HG02943 (cell line): ENCODE measurements around the gene FAM200A.
"Not testable (repeated sequence)": the region's sequence is repeated elsewhere in the genome, so short reads cannot be mapped to it uniquely, and the experiment has no call there.

Experiments
- ATAC-seq: cut with Tn5 transposase; IDR thresholded peaks from one replicate; pipeline ENCODE4 v1.9.1; 2021; ENCODE audit warnings: mild to moderate bottlenecking, low read depth, moderate library complexity; ENCODE audit not compliant: unreplicated experiment

Gene FAM200A

DNA sequence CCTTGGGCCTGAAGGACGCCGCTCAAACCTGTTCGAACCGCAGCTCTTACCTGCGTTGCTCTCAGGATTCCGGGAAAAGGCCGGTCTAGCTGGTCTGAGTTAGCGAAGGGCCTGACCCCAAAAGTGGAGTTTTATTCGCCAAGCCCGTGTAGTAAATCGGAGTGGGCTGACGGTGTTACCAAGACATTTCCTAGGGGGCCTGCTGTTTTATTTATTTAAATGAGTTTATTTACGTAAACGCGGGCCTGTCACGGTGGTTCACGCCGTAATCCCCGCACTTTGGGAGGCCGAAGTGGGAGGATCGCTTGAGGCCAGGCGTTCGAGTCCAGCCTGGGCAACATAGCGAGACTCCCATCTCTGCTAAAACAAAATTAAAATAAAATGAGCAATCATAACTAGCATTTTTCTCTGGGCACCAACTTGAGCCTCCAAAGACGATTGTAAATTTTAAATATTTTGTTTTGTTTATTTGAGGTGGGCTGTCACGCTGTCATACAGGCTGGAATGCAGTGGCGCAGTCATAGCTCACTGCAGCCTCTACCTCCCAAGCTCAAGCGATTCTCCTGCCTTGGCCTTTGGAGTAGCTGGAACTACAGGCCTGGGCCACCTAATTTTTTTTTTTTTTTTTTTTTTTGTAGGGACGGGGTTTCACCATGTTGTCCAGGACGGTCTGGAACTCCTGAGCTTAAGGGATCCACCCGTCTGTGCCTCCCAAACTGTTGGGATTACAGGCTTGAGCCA is 7.4 kb upstream of the FAM200A start:
- no peak for ATAC-seq

DNA sequence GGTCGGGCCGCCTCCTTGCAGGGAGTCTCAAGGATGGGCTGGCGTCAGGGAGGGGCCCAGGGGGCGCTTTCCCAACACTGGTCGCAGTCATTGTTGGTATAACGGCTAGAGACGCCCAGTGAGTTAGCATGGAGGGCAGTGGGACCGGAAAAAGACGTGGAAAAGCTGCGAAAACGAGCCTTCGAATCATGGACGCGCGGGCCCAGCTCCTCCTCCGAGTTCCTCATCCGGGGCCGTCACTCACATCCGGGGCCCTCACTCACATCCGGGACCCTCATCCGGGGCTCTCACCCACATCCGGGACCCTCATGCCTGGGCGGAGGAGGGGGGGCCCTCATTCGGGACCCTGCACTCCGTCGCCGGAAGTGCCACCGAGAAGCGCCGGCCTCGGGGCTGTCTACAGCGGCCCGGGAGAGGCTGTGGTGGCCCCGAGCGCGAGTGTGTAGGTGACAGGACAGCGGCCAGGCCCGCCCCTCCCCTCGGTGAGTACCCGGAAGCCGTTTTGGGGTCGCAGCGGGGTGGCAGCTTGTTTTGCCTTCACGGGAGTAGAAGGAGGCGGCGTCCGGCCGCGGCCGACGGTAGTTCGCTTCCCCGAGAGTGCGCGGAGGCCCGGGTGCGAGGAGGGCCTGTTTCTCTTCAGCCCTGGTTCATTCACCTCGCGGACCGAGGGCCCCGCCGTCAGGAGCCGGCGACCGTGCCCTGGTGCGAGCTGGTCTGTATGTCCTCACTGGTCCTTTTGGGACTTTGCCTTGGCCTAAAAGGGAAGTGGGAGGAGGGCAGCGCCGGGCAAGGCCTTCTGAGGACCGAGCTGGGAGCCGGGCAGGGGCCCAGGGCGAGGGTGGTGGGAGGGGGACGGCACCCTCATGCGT is 6.6 kb upstream of the FAM200A start, which contains the start of gene ZNF655:
TSS of gene ZNF655 (plus strand) at position 337 of the 869 bp plus-strand sequence. CDS start 1,918 bp downstream, outside the sequence.
- peak; percentile 77 for ATAC-seq

DNA sequence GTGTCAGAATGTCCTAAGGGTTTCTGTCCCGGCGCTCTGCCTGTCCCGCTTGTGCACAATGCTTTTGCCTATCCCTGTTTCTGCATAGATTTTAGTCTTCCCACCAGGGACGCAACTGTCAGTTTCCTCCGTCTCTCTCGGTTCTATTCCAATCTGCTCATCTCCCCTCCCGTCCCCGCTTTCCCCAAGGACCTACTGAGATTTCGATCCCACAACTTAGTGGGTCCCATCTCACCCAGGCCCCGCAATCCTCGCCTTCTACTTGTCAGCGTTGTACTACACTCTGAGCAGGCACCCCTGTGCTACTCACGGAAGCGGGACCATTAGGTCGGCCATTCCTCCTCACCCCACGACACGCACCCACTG is 6.0 kb upstream of the FAM200A start:
- ATAC-seq: peak; percentile 51

DNA sequence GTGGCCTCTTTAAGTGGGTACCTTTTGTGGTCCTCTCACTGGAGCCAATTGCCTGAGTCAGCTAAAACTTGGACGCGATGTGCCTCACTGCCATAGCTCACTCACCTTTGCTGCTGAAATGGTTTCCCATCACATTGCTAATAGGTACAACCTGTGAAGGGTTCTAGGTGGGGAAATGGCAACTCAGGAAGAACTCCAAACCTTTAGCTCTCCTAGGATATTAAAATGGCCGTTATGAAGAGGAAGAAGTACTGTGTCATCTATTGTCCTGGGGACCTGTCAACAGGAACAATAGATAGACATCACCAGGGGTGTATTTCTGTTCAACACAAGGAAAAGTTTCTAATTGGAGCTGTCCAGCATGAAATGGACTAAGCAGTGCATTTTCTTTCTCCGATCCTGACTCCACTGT is 5.3 kb upstream of the FAM200A start:
- ATAC-seq: no peak

DNA sequence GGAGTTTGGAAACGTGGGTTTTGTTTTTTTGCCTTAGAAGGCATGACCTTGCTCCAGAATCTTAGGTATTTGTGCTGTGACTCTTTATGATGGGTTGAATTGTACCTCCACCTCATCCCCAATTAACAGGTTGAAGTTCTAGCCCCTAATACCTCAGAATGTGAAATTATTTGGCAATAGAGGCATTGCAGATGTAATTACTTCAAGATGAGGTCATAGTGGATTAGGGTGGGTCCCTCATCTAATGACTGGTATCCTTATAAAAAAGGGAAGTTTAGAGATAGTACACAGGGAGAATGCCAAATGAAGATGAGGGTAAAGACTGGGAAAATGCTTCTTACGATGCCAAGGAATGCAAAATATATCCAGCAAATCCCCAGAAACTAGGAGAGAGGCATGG is 3.0 kb upstream of the FAM200A start:
- no peak for ATAC-seq

DNA sequence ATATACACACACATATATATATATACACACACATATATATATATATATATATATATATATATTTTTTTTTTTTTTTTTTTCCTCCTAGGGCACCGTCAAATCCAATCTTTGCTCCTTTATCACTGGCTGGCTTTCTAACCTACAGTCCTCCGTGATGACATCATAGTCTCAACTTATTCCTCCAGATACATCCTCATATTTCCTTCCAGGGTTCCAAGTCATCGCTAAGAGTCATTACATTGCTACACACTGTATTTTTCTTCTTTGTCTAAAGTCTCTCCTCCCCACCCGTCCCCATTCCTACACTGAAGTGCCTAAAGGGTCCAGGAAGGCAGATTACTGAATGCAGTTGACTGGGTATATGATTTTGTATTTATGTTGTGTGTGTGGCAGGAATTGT is 1.1 kb upstream of the FAM200A start:
- no peak for ATAC-seq

DNA sequence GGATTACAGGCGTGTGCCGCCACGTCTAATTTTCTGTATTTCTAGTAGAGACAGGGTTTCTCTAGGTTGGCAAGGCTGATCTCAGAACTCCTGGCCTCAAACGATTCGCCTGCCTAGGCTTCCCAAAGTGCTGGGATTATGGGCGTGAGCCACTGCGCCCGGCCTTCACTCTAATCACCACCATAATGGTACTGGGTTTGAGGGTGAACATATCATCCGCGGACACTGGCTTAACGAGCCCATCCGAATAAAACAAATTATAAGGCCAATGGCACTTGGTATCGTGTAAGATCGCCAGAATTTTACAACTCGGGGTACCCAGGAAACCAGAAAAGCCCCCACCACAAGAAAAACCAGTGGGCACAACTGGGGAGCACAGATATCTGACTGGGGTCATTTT is 580 bp downstream of the FAM200A start:
- ATAC-seq: no peak

DNA sequence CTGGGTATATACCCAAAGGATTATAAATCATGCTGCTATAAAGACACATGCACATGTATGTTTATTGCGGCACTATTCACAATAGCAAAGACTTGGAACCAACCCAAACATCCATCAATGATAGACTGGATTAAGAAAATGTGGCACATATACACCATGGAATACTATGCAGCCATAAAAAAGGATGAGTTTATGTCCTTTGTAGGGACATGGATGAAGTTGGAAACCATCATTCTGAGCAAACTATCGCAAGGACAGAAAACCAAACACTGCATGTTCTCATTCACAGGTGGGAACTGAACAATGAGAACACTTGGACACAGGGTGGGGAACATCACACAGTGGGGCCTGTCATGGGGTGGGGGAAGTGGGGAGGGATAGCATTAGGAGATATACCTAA is 2.4 kb downstream of the FAM200A start:
- not testable (repeated sequence) for ATAC-seq

DNA sequence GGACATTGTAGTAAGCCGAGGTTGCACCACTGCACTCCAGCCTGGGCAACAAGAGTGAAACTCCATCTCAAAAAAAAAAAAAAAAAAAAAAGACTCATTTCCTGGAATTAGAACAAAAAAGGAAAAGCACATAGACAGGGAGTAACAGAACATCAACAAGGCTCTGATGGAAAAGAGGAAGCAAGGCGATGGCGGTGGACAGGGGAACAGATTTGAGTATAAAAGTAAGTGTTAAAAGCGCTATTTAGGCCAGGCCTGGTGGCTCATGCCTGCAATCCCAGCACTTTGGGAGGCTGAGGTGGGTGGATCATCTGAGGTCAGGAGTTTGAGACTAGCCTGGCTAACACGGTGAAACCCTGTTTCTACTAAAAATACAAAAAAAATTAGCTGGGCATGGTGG is 6.6 kb downstream of the FAM200A start:
- ATAC-seq: not testable (repeated sequence)

DNA sequence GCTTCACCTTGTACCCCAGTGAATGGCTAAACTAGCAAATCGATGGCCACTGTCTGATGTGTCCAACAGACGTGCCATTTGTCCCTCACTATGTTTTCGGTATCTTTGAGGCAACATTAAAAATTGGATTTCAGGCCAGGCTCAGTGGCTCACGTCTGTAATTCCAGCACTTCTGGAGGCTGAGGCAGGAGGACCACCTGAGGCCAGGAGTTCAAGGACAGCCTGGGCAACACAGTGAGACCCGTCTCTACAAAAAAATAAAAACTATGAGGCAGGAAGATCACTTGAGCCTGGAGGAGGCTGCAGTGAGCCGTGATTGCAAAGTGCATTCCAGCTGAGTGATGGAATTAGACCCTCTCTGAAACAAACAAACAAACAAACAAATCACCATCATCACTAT is 8.0 kb downstream of the FAM200A start:
- no peak for ATAC-seq

DNA sequence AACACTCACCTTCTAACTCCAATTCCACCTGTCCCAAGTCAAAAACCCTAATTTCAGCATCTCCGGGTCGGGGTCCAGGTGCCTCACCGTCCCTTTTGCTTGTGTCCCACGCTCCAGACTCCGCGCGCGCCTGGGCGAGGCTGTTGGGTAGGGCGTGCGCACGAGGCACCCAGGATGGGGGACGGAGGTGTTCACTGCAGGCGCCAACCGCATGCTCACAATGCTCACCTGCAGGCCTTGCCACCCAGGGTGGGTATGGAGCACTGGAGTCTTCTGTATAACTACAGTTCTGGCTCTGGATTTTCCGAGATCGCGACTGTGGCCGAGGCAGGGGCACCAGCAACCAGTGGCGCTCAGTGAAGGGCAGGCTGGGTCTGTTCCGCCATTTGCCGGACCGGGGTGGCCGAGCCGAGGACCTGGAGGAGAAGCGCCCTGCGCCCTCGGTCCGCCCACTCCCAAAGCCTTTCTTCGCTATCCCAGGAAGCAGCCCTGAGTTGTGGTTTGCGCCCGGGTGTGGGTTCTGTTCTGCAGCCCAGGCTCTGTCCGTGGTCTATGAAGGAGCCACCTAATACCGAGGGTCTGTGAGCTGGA is 8.7 kb downstream of the FAM200A start:
- no peak for ATAC-seq

DNA sequence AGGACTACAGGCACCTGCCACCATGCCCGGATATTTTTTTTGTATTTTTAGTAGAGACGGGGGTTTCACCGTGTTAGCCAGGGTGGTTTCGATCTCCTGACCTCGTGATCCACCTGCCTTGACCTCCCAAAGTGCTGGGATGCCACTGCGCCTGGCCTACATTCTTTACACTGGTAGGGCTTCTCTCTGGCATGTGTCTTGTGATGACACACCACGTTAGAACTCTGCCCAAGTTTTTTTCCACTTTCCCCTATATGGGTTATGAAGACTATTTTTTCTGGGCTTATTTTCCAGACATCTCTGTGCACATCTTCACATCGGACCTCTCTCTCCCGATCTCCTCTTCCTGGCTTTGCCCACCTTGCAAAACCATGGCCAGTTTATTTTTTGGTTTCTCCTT is 10.7 kb downstream of the FAM200A start:
- no peak for ATAC-seq

DNA sequence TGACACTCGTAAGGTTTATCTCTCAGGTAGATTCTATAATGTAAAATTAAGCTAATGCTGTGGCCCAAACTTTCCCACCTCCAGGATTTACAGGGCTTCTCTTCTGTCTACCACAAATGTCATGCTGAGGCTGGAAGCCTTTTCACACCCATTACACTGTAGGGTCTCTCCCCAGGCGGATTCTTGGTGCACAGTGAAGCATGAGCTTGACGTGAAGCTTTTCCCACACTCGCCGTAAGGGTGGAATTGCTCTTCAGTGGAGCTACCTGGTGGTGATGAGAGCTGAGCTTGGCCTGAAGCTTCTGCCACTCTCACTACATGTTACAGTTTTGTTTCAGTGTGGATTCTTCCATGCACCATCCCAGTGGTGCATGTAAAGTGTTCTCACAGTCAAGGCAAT is 11.4 kb downstream of the FAM200A start:
- ATAC-seq: no peak

DNA sequence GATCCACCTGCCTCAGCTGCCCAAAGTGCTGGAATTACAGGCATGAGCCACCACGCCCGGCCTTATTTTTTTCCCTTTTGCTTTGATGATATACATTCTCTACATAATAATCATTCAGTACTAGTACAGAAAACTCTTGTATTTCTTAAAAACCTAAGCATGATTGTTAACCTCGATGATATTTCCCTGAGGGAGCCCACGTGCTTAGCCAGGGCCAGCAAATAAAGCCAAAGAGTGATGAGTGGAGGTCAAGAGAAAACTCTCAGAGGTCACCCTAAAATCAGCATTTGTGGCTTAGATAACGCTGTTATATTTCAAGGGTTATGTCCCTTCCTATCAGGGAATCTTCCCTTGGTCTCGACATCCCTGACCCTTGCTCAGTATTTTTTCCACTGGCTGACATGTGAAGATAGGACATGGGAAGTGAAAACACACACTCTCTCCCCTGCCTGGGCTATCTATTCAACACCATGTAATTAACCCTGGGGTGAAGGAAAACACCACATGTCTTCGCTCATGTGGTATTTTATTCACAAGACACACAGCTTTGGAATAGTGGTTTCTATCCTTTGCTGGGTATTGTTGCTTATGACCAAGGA is 12.6 kb downstream of the FAM200A start:
- no peak for ATAC-seq

DNA sequence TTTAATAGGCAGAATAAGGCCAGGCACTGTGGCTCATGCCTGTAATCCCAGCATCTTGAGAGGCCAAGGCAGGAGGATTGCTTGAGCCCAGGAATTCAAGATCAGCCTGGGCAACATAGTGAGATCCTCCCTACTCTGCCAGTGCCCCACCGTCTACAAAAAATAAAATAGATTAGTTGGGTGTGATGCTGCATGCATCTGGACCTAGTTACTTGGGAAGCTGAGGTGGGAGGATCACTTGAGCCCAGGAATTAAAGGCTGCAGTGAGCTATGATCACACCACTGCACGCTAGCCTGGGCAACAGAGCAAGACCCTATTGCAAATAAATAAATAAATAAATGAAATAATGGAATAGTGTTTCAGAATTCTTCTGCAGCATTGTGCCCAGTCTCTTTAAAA is 16.2 kb downstream of the FAM200A start:
- ATAC-seq: no peak

DNA sequence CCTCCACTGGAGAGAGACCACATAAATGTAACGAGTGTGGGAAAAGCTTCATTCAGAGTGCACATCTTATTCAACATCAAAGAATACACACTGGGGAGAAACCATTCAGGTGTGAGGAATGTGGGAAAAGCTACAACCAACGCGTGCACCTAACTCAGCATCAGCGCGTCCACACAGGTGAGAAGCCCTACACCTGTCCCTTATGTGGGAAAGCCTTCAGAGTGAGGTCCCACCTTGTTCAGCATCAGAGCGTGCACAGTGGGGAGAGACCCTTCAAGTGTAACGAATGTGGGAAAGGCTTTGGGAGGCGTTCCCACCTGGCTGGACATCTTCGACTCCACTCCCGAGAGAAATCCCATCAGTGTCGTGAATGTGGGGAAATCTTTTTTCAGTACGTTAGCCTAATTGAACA is 20.6 kb downstream of the FAM200A start:
- no peak for ATAC-seq

DNA sequence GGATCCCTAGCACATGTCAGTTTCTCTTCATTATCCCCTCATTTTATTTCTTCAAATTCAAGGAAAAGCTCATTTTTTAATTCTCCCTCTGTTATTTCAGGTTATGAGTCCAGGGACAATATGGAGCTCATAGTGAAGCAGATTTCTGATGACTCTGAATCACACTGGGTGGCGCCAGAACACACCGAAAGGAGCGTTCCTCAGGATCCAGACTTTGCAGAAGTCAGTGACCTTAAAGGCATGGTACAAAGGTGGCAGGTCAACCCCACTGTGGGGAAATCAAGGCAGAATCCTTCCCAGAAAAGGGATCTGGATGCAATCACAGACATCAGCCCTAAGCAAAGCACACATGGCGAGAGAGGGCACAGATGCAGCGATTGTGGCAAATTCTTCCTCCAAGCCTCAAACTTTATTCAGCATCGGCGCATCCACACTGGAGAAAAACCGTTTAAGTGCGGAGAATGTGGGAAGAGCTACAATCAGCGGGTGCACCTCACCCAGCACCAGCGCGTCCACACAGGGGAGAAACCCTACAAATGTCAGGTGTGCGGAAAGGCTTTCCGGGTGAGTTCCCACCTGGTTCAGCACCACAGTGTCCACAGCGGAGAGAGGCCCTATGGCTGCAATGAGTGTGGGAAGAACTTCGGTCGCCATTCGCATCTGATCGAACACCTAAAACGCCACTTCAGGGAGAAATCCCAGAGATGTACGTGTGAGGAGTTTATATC is 26.0 kb downstream of the FAM200A start:
- ATAC-seq: no peak

DNA sequence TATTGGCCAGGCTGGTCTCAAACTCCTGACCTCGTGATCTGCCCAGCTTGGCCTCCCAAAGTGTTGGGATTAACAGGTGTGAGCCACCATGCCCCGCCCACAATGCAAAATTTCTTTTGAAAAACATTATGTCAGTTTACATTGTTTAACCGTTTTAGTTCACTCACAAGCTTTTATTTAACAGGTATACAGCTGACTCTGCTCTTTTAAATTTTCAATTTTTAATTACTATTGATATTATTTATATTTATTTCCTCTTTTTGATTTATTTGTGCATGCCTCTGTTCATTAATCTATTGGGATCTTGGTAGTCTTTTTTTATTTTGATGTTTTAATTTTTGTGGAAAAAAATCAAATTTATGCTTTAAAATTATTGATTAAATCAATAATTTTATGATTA is 30.5 kb downstream of the FAM200A start:
- no peak for ATAC-seq

DNA sequence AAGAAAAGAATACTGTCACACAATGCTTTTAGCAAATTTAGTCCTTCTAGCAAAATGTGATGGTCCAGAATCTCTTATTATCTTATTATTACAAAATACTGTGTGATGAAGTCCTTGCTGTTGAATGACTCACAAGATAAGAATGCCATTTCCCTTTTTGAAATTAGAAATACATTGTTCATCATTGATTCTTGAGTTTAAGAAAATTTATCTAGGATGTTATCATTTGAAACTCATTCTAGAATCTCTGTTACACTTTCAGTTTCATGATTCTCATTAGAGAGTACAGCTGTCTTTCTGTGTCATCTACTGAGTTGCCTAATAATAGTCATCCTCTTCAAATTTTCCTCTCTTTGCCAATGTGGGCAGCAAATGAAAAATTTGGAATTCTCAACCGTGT is 37.9 kb downstream of the FAM200A start:
- ATAC-seq: no peak

DNA sequence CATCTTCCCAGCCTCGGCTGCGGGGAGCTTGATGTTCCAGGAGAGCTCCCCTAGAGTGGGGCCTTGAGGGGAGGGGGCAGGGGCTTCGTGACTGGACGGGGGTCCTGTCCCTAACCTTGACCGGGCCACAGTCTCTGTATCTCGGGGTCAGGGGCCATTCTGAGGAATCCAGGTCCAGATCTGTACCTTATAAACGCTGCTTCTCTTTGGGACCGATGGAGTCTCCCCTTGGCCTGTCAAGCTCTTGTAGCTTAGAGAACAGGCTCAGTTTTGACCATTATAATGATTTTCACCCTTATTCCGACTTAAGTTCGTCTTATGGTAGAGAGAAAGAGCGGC is 46.6 kb downstream of the FAM200A start:
- peak; percentile 13 for ATAC-seq
